A549 (cell line): Measurements from ENCODE around the gene SMIM17.

Source experiments
- CEBPB ChIP-seq, 2 experiments: fragments of >200 bp in 1 of 2; sonication (Bioruptor Twin) in 1 of 2; formaldehyde crosslinking in 1 of 2; IDR thresholded peaks; 2 replicates each; pipeline ENCODE4 v1.6.1; 2012 to 2016
- CHD4 ChIP-seq: fragments of 200-600 bp; sonication (generic); IDR thresholded peaks from 2 replicates; pipeline ENCODE4 v1.6.1; 2016; ENCODE audit warnings: antibody characterized with exemption, mild to moderate bottlenecking, borderline replicate concordance
- FOSB ChIP-seq: fragments of 250-450 bp; sonication (Bioruptor Pico); IDR thresholded peaks from 2 replicates; pipeline ENCODE4 v1.5.0; 2020; ENCODE audit warnings: mild to moderate bottlenecking, moderate library complexity
- MAFK ChIP-seq: fragments of 450-650 bp; IDR thresholded peaks from 2 replicates; pipeline ENCODE4 v1.6.1; 2014; ENCODE audit not compliant: partially characterized antibody
- MAX ChIP-seq: IDR thresholded peaks from 2 replicates; pipeline ENCODE4 v1.6.1; 2012
- MYC ChIP-seq: IDR thresholded peaks from 2 replicates; pipeline ENCODE4 v1.6.1; 2012; ENCODE audit warnings: mild to moderate bottlenecking, inconsistent platforms, low read length, improper control_type of control experiment, borderline replicate concordance
- NR3C1 ChIP-seq: fragments of >200 bp; sonication (Bioruptor Twin); formaldehyde crosslinking; IDR thresholded peaks from 3 replicates; pipeline ENCODE4 v1.6.1; 2017
- PHF8 ChIP-seq: fragments of 200-600 bp; sonication (generic); IDR thresholded peaks from 2 replicates; pipeline ENCODE4 v1.6.1; 2016; ENCODE audit warnings: low read depth, mild to moderate bottlenecking, antibody characterized with exemption, moderate library complexity, borderline replicate concordance
- POLR2A ChIP-seq: IDR thresholded peaks from 2 replicates; pipeline ENCODE4 v1.6.1; 2012; ENCODE audit warnings: mild to moderate bottlenecking, low read length
- RFX5 ChIP-seq: fragments of 450-650 bp; IDR thresholded peaks from 2 replicates; pipeline ENCODE4 v1.7.1; 2014; ENCODE audit warnings: antibody characterized with exemption, mild to moderate bottlenecking, moderate library complexity
- TF ChIP-seq, protein P1 (sequence below): fragments of >200 bp; sonication (Bioruptor Twin); formaldehyde crosslinking; IDR thresholded peaks from 3 replicates; pipeline ENCODE4 v1.5.1; 2016
- TF ChIP-seq, protein P2 (sequence below): fragments of 150-350 bp; IDR thresholded peaks from 2 replicates; pipeline ENCODE4 v1.6.1; 2014; ENCODE audit warnings: low read depth, mild to moderate bottlenecking, low read length

GRCh38 chr19:56701895-56702294 lies 58.9 kb downstream of the SMIM17 start:
- TF ChIP-seq, protein P1, sequence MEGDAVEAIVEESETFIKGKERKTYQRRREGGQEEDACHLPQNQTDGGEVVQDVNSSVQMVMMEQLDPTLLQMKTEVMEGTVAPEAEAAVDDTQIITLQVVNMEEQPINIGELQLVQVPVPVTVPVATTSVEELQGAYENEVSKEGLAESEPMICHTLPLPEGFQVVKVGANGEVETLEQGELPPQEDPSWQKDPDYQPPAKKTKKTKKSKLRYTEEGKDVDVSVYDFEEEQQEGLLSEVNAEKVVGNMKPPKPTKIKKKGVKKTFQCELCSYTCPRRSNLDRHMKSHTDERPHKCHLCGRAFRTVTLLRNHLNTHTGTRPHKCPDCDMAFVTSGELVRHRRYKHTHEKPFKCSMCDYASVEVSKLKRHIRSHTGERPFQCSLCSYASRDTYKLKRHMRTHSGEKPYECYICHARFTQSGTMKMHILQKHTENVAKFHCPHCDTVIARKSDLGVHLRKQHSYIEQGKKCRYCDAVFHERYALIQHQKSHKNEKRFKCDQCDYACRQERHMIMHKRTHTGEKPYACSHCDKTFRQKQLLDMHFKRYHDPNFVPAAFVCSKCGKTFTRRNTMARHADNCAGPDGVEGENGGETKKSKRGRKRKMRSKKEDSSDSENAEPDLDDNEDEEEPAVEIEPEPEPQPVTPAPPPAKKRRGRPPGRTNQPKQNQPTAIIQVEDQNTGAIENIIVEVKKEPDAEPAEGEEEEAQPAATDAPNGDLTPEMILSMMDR = no peak
- TF ChIP-seq, protein P2, sequence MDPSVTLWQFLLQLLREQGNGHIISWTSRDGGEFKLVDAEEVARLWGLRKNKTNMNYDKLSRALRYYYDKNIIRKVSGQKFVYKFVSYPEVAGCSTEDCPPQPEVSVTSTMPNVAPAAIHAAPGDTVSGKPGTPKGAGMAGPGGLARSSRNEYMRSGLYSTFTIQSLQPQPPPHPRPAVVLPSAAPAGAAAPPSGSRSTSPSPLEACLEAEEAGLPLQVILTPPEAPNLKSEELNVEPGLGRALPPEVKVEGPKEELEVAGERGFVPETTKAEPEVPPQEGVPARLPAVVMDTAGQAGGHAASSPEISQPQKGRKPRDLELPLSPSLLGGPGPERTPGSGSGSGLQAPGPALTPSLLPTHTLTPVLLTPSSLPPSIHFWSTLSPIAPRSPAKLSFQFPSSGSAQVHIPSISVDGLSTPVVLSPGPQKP = no peak
- no peak for TF ChIP-seq CHD4
- TF ChIP-seq POLR2A = no peak
- TF ChIP-seq FOSB (CRISPR knock-in tag) = no peak
- TF ChIP-seq MAFK = peak; percentile 87
- no peak for TF ChIP-seq CEBPB (IDR thresholded peaks at IDR 0.05)
- TF ChIP-seq PHF8 = no peak
- no peak for TF ChIP-seq MYC
- no peak for TF ChIP-seq NR3C1
- TF ChIP-seq MAX = no peak
- no peak for TF ChIP-seq RFX5
